ENCODE data around the gene MAP3K8. TPM values are rescaled to one million over a fixed set of nuclear protein-coding genes. Genes with fewer than 3 reads are reported as not detected.

Gene MAP3K8
- total RNA-seq, 4 donors from 2014 or later, result 30.3 to 54.8 (median 47.6) TPM

- no peak for TF ChIP-seq CTCF (IDR thresholded peaks at IDR 0.05; ENCODE audit: low read depth)
Observed at GRCh38 chr10:30453764-30454527, 20.0 kb downstream of the MAP3K8 start.

- no peak for TF ChIP-seq CTCF (IDR thresholded peaks at IDR 0.05; ENCODE audit: low read depth)
Observed at GRCh38 chr10:30454744-30455510, 20.9 kb downstream of the MAP3K8 start.

GRCh38 chr10:30455816-30456215 lies 21.8 kb downstream of the MAP3K8 start:
- no peak for TF ChIP-seq CTCF (IDR thresholded peaks at IDR 0.05; ENCODE audit: low read depth)

- TF ChIP-seq CTCF (IDR thresholded peaks at IDR 0.05; ENCODE audit: low read depth), result no peak
Observed at GRCh38 chr10:30456266-30456665, 22.3 kb downstream of the MAP3K8 start.

- no peak for TF ChIP-seq CTCF (IDR thresholded peaks at IDR 0.05; ENCODE audit: low read depth)
Observed at GRCh38 chr10:30459283-30459682, 25.3 kb downstream of the MAP3K8 start.

- no peak for TF ChIP-seq CTCF (IDR thresholded peaks at IDR 0.05; ENCODE audit: low read depth)
Observed at GRCh38 chr10:30460121-30460520, 26.1 kb downstream of the MAP3K8 start.

- TF ChIP-seq CTCF (IDR thresholded peaks at IDR 0.05; ENCODE audit: low read depth), result no peak
Observed at GRCh38 chr10:30462513-30462912, 28.5 kb downstream of the MAP3K8 start.

Measured in subcutaneous adipose tissue (tissue), 4 donors.